HG02973 (cell line): ENCODE results near the gene OGFR.

ENCODE experiments used
- ATAC-seq: cut with Tn5 transposase; IDR thresholded peaks from one replicate; pipeline ENCODE4 v1.9.1; 2021; ENCODE audit warnings: moderate library complexity; ENCODE audit not compliant: unreplicated experiment

OGFR gene

DNA sequence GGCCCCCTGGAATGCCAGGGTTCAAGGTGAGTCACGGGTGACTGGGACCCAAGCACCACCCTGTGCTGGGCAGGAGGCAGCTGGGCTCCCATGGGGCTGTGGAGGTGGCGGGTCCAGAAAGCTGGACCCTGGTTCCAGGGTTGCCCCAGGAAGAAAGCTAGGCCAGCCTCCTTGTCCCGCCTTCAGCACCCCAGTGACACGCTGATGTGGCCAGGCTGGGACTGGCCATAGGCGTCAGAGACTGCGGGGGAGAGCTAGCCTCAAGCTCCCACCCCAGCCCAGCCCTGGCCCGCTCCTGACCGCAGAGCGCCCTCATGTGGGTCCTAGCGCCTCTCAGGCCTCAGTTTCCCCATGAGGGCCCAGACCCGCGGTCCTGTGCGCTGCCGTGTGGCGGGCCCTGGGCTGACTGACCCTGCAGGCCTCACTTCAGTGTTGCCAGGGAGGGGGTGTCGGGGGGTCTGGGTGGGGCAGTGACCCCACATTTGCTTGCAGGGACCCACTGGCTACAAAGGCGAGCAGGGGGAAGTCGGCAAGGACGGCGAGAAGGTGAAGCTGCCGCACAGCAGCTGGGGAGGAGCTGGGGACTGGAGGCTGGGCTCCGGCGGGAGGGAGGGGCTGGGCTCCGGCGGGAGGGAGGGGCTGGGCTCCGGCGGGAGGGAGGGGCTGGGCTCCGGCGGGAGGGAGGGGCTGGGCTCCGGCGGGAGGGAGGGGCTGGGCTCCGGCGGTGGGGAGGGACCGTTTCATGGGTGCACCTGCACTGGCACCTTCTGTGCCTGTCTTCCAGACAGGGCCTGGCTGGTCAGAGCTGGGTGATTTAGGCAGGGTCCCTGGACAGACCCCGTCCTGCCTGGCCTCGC lies 20.1 kb downstream of the OGFR start:
- ATAC-seq = no peak

DNA sequence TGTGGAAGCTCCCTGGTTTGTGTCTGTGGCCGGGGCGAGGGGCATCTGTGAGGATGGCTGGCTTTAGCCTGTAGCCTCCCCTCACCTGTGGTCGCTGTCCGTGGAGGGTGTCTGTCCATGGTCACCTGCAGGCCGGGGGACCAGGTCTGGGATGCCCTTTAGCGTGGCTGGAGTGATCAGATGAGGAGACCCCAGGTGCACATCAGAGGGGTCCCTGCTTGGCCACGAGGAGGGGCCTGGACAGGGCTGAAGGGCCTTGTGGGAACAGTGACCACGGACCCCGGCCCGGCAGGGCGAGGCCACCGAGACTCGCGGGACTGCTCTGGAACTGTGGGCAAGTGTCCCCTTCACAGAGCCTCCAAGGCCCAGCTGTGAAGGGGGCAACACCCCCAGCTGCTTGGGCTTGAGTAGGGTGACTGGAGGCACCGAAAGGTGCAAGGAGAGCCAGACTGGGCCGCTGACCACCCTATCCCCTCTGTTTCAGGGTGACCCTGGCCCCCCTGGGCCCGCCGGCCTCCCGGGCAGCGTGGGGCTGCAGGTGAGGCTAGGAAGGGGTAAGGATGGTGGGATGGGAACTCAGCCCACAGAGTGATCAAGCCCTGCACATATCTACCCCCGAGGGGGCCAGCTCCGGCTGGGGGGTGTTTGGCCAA lies 20.8 kb downstream of the OGFR start:
- no peak for ATAC-seq

DNA sequence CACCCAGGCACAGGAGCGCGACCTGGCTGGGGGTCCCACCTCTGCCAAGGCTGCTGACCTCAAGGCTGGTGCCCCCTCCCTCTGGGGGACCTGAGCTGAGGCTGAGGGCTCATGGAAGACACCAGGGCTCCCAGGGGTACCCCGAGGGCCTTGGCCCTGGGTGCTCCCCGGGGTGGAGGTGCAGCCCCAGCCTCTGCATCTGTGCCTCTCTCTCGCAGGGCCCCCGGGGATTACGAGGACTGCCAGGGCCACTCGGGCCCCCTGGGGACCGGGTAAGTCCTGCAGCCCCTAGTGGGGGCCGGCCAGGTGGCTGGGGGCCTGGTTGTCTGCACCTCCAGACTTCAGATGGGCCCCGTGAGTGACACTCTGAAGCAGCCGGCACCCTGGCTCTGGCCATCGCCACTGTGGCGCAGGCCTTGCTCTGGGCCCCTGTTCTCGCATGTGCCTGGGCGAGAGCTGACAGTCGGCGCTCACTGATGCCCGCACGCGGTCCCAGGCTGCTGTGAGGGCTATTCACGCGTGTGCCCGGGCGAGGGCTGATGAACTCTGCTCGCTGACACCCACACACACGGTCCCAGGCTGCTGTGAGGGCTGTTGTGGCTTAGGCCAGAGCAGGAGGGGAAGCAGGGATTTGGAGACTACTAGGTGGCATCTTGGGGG lies 21.5 kb downstream of the OGFR start:
- ATAC-seq = no peak

DNA sequence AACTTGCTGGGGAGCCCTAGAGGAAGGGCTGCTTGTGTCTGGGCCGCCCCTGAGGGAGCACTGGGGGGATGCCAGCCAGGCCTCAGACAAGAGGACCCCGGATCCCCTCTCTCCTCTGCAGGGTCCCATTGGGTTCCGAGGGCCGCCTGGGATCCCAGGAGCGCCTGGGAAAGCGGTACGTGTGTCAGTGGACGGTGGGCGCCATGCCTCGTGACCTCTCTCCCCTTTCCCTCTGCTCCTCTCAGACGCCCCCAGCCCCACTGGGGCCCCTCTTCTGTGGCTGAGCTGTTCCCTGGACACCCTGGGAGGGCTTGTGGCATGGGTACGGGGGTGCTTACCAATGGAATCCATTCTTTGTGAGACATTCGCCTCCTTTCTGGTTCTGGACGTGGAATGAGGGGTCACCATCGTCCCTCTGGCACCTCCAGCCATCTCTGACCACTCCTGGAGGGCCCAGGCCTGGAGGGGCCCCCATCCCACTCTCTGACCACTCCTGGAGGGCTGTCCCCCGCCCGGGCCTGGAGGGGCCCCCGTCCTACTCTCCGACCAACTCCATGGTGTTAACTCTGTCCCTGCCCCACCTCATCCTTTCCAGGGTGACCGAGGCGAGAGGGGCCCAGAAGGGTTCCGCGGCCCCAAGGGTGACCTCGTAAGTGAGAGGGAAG lies 22.1 kb downstream of the OGFR start:
- no peak for ATAC-seq

DNA sequence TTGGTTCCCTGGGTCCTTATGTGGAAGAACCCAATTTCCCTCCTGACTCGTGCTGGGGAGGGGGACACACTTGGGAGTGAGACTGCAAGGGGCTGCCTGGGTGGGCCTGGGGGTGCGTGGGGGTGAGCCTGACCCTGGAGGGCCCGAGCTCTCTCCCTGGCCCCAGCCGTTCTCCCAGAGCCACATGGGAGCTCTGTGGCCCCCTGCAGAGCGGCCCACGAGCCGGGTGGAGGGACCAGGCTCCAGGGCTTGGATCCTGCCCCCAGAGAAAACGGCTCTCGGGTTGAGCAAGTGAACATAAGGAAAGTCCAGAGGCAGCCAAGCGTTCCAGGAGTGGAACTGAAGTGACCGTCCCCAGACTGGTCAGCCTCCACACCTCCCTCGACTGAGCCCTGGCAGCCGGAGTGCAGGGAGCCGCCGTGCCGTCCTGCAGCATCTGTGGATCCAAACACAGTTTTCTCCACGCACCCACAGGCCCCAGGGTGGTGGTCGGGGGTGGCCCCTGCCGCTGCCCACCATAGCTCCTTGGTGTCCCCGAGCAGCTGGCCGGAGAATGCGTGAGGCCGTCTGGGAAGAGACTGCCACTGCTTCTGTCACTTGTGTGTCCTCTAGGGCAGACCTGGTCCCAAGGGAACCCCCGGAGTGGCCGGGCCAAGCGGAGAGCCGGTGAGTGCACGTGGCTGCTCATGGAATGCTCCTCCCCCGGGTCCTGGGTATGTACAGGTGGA lies 22.8 kb downstream of the OGFR start:
- ATAC-seq = no peak

DNA sequence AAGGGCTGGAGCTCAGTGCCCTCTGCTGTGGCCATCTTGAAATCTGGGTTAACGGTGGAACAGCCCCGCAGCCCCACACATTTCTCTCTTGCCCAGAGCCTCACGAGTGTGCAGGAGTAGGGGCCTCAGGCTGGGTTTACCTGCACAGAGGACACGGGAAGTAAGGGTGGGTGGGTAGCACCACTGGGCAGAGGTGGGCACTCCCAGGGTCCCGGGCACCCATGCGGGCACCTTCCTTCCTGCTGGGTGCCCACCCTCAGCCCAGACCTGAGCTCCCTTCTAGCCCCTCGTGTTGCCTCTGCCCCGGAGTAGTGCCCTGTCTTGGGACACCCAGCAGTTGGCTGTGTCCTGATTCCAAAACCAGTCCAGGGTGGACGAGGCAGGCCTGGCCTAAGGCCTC lies 23.4 kb downstream of the OGFR start:
- no peak for ATAC-seq

DNA sequence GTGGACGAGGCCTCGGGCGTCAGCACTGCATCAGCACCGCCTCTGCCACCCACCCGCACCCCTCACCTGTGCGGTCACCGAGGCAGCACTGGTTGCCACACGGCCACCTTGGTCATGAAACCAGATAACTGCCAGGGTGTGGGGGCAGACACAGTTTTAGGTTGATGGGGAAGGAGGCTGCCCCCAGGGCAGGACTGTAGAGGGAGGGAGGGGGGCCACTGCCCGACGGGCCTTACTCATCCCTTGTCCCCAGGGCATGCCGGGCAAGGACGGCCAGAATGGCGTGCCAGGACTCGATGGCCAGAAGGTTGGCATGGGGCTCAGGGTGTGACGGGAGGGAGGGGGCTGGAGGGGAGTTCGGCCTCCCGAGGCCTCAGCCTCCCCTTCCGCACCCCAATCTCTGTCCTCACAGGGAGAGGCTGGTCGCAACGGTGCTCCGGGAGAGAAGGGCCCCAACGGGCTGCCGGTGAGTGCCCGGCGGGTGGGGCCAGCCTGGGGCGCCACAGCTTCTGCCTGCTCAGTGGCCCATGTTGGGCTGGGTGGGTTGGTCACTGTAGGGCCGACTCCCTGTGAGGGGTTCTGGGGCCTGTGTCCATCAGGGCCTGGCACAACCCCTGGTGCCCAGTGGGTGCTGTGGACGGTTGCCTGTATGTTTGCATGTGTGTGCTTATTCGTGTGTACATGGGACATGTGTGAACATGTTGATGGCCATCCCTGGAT lies 24.0 kb downstream of the OGFR start:
- no peak for ATAC-seq

DNA sequence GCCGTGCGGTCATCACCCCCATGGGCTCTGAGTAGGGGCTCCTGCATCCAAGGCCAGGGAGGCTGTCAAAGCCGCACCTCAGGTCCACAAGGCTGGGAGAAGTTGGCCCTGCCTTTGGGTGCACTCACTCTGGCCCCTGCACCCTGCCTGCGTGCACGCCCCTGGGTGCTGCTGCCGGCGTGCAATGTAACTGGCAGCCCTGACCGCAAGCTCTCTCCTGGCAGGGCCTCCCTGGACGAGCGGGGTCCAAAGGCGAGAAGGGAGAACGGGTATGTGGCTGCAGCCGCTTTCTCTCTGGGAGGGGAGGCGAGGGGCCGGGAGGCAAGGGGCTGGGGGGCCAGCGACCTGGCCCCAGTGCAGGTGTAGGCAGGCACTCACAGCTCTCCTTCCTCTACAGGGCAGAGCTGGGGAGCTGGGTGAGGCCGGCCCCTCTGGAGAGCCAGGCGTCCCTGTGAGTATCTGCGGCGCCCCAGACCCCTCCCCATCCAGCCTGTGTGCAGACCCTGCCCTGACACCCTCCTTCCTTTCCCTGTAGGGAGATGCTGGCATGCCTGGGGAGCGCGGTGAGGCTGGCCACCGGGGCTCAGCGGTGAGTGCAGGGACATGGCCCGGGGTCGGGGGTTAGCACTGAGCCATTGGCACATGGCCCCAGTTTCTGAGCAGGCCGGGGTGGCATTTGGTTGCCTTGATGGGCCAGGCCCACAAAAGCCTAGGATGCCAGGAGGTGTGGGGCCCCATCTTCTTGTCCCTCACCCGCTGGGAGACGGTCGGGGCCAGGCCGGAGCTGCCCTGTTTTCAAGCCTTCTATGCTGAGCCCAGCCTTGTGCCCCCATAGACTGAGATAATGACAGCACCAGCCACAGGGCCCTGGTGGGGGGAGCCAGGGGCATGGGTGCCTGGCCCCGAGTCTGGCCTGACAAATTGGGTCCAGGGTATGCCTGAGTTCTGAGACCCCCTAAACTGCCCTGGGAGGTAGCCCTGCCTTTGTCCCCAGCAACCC lies 24.9 kb downstream of the OGFR start:
- ATAC-seq = no peak

DNA sequence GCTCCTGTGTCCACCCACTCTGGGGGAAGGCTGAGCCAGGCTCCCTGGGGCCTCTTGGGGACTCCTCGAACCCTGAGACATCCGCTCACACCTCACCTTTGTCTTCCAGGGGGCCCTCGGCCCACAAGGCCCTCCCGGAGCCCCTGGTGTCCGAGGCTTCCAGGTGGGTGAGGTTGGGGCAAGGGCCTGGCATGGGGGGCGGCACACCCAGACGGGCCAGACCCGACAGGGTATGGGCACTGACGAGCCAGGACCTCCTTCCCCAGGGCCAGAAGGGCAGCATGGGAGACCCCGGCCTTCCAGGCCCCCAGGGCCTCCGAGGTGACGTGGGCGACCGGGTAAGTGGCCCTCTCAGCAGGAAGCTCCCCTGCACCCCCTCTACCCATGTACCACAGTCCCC lies 25.6 kb downstream of the OGFR start:
- ATAC-seq = no peak

DNA sequence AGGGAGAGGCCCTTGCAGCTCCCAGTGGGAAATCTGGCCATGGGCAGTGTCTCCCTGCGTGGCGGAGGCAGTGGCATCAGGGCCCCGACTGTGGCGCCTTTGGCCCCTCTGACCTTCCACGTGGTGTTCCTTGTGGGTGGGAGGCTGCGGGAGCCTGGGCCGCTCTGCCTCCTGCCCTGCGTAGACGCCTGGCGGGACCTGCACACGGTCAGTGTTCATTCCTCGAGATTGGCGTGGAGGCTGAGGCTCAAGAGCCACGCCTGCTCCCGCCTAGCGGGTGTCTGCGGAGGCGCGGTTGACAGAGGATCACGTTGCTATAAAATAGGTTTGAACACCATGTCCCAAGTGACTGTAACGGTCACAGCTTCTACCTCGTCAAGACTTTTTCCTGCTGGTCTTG lies 26.2 kb downstream of the OGFR start:
- no peak for ATAC-seq

DNA sequence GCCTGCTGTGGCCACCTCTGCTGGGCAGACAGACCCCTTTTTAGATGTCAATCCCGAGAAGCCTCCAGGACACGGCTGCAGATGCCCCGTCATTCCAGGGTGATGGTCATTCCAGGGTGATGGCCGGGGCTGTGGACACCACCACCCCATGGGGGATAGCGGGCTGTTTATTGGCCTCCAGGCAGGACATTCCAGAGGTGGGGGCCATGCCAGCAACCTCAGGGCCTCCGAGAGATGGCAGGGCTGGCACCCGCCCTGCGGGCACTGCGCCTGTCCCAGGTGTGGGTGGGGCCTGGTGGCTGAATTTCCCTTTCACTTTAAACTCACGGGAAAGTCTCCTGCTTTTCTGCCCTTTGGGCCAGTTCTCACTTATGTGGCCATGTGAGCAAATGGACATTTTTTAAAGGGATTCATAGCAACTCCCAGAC lies 26.7 kb downstream of the OGFR start:
- ATAC-seq = no peak

DNA sequence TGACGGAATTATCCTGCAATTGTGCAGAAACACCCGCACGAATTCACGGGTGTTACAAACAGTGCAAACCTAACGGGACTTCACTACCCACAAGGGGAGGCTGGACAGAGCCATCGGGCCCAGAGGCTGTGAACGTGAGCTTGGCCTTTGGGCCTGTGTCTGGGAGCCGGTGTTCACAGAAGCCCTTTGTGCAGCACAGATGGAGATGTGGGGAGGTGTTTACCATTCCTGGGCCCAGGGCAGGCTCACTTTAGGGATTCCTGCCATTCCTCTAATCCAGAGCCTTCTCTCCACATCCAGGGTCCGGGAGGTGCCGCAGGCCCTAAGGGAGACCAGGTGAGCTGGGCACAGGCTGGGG lies 27.2 kb downstream of the OGFR start:
- ATAC-seq = no peak

DNA sequence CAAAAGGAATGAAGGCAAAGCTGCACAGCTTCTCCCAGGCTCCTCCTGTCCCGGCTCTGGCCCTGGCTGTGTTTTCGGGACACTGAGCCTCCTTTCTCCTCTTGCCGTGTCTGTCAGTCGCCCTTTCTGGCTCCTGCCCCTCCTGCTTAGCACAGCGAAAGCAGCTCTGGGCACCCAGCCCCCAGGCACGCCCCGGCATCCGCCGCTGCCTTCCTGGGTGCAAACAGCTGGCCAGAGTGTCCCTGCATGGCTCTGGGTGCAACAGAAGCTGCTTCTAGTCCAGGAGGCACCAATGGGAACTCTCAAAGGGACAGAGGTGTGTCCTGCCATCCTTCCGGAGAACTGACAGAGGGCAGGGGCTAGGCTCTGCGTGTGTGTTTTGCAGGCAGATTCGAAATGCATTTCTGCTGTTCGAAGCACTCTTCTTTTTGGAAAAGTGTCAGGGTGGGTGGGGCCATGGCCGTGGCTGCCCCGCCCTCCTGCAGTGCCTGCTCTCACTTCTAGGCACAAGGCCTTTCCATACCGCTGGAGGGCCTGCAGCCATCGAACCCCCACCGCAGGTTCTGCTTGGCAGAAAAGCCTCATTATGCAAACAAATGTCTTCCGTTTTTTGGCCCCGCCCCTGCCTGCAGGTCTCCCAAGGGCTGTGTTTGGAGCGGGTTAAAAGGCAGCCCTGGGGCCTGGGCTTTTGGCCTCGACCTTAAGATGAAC lies 27.7 kb downstream of the OGFR start:
- no peak for ATAC-seq

DNA sequence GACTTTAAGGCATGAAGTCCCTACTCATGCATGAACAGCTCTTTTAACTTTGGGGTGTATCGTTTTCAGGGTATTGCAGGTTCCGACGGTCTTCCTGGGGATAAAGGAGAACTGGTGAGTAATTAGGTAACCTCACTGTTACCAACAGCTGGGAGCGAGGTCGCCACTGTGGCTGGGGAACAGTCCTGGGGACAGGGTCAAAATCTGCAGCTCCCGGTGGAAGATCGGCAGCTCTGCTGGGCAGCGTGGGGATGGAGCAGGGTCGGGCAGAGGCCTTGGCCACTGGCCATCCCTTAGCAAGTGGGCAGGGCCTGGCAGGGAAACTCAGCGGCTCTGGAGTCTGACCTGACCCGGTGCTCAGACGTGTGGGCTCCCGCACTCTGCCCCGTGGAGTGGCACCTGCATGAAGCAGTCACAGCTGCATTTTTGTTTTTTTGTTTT lies 28.3 kb downstream of the OGFR start:
- ATAC-seq = no peak

DNA sequence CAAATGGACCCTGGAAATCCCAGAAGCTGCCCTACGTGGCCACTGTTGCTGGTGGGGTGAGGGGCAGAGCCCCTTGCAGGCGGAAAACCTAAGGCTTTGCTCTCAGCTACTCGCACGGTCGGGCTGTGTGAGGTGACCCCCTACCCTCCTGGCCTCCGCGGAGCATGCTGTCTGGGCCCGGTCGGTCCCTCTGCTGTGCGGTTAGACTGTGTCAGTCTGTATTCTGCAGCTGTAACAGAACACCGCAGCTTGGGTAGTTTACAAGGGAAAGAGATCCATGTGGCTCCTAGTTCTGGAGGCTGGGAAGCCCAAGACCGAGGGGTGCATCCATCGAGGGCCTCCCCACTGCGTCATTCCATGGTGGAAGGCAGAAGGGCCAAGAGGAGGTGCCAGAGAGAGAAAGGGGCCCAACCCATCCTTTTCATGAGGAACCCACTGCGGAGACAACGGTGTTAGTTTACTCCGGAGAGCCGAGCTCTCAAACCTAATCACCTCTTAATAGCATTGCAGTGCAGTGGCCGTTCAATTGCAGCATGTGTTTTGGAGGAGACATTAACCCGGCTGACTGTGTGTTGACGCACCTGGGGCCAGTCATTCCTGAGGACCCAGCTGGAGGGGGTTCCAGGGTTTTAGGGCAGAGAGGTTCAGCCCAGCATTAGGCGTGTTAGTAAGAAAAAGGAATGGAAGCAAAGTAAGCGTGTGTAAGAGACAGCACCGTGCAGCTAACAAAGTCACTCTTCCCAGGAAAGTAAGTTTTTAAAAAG lies 30.5 kb downstream of the OGFR start:
- ATAC-seq = no peak

DNA sequence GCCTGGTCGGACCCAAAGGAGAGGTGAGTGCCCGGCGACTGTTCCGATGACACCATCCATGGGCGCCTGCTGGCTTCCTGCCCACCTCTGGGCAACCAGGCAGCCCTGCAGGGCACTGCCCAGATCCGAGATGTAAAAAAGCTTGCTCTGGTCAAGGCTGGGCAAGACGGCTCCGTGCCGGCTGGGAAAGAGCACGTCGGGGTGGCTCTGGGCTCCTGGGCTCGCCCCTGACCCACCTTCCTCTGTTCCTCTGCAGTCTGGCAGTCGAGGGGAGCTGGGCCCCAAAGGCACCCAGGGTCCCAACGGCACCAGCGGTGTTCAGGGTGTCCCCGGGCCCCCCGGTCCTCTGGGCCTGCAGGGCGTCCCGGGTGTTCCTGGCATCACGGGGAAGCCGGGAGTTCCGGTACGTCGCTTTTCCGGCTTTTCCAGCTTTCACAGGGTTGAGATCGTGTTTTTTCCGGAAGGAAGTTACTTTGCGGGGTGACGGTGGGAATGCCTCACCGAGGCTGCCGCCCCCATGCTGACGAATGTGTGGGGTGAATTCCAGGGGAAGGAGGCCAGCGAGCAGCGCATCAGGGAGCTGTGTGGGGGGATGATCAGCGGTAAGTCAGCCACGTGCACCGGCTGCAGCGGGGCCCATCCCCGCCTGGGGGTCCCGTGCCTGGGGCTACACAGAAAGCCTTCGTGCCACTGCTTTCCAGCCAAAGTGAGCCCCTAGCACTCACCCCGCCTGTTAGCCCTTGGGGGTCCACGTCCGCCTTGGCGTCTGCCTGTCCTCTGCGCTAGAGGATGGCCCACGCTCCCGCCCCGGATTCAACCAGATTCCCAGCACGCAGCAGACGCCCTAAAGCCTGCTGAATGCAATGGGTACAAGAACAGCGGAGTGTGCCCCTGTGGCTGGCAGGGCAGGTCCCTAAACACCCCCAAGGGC lies 31.6 kb downstream of the OGFR start:
- no peak for ATAC-seq
